ENCODE data around the gene PLB1. TPM values are rescaled to one million over a fixed set of nuclear protein-coding genes. Genes with fewer than 3 reads are reported as not detected.

The PLB1 gene
- total and polyA plus RNA-seq, 8 donors, result 0.45 to 18.8 (median 3.4) TPM

GRCh38 chr2:28636491-28636890, 140.6 kb downstream of the PLB1 start:
- DNase-seq, result no peak
- no peak for TF ChIP-seq CTCF (IDR thresholded peaks at IDR 0.05)
- TF ChIP-seq POLR2AphosphoS5 (IDR thresholded peaks at IDR 0.05), result no peak
- TF ChIP-seq EP300 (IDR thresholded peaks at IDR 0.05), result no peak
- no peak for TF ChIP-seq POLR2A (IDR thresholded peaks at IDR 0.05)
- H3K4me1 ChIP-seq, result peaks cover 37 to 69% (median 45%) of the 10 kb centered on the region in 4 donors
- intact Hi-C loops (cut with DNase I; ENCODE audit: low total_unique reads), result no loop called here
- no peaks in the 10 kb centered on the region for H3K9me3 ChIP-seq
- H3K27ac ChIP-seq, result peak overlapping the region in 4 of 5 donors; percentile 73 to 97 (median 82)
- WGBS, 5 donors, result 86 to 94% (median 92%) methylated on average over 2 of the region's 2 CpGs
- no peak overlapping the region for H3K4me3 ChIP-seq
- H3K27me3 ChIP-seq, result no peaks in the 10 kb centered on the region
- H3K36me3 ChIP-seq, result no peaks in the 10 kb centered on the region

- Histone ChIP-seq H3K4me3 (no peak overlapping the region), H3K9me3 (no peaks in the 10 kb centered on the region), H3K27me3 (no peaks in the 10 kb centered on the region), H3K36me3 (no peaks in the 10 kb centered on the region), H3K4me1 (peaks cover 37 to 69% (median 45%) of the 10 kb centered on the region in 4 donors), H3K27ac (peak overlapping the region in 4 of 5 donors; percentile 73 to 97 (median 82))
- TF ChIP-seq EP300 (IDR thresholded peaks at IDR 0.05) (no peak), POLR2AphosphoS5 (IDR thresholded peaks at IDR 0.05) (peak in 1 of 3 donors; percentile 57)
- no peak for DNase-seq
- intact Hi-C loops (cut with DNase I; ENCODE audit: low total_unique reads), result no loop called here
- WGBS, 5 donors, result 85 to 91% (median 88%) methylated on average over 12 of the region's 12 CpGs
Observed at GRCh38 chr2:28637066-28638047, 141.5 kb downstream of the PLB1 start.

DNA sequence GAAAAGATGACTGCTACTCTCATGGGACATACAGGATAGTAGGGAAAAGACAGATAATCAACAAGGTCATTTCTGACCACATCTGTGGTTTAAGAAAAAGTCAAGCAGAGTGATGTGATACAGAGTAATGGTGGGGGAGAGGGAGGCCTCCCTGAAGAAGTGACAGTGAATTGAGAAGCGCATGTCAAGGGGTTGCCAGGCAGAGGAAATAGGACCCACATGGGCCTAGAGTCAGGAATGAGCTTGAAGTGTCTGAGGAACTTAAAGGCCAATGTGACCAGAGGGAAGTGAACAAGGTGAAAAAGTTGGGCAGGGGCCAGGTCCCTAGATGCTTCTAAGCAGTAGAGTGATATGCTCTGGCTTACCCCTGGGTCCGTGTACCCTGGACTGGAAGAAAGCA, 142.2 kb downstream of the PLB1 start:
- TF ChIP-seq POLR2AphosphoS5 (IDR thresholded peaks at IDR 0.05), result no peak
- intact Hi-C loops (cut with DNase I; ENCODE audit: low total_unique reads), result no loop called here
- no peak for DNase-seq
- H3K27me3 ChIP-seq, result no peaks in the 10 kb centered on the region
- no peaks in the 10 kb centered on the region for H3K9me3 ChIP-seq
- peaks cover 37 to 73% (median 45%) of the 10 kb centered on the region in 4 donors for H3K4me1 ChIP-seq
- no peak overlapping the region for H3K4me3 ChIP-seq
- WGBS, 5 donors, result 67 to 89% (median 85%) methylated on average over 2 of the region's 2 CpGs
- H3K27ac ChIP-seq, result peak overlapping the region in 3 of 5 donors; percentile 73 to 97 (median 75)
- H3K36me3 ChIP-seq, result no peaks in the 10 kb centered on the region

DNA sequence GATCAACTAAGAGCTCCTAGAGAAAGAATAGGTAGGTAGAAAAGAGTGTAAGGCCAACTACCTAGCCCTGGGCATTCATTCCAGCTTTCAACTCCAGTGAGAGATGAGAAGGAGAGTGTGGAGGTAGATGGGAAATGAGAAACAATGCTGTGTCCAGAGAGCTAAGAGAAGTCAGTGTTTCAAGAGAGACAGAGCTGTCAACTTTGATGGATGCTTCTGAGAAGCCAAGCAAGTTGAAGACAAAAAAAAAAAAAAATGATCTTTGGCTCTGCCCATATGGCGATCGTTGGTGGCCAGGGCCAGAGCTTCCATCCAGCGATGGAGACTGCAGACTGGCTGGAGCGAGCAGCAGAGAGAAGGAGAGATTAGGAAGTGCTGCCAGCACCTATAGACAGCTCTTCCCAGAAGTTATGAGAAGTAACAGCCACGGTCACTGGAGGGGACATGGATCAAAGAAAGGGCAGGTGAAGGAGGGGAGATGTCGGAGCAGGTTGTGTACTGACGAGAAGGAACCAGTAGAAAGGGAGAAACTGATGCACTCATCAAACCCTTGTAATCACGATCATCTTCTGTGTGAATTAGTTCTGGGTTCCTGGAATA, 143.3 kb downstream of the PLB1 start:
- 77 to 92% (median 86%) methylated on average over 8 of the region's 8 CpGs for WGBS, 5 donors
- Histone ChIP-seq H3K27me3 (no peaks in the 10 kb centered on the region), H3K4me3 (no peak overlapping the region), H3K27ac (no peak overlapping the region), H3K36me3 (no peaks in the 10 kb centered on the region), H3K9me3 (no peaks in the 10 kb centered on the region), H3K4me1 (peaks cover 42 to 73% (median 47%) of the 10 kb centered on the region in 4 donors)
- no peak for DNase-seq
- TF ChIP-seq POLR2AphosphoS5 (IDR thresholded peaks at IDR 0.05) (no peak), CTCF (IDR thresholded peaks at IDR 0.05) (no peak), EP300 (IDR thresholded peaks at IDR 0.05) (no peak), POLR2A (IDR thresholded peaks at IDR 0.05) (no peak)
- intact Hi-C loops (cut with DNase I; ENCODE audit: low total_unique reads), result no loop called here

- Histone ChIP-seq H3K9me3 (no peaks in the 10 kb centered on the region), H3K4me1 (peaks cover 42 to 73% (median 46%) of the 10 kb centered on the region in 4 donors), H3K36me3 (no peaks in the 10 kb centered on the region), H3K27ac (peak overlapping the region in 4 of 5 donors; percentile 9 to 58 (median 28)), H3K4me3 (no peak overlapping the region), H3K27me3 (no peaks in the 10 kb centered on the region)
- DNase-seq, result peak; percentile 53 to 83
- intact Hi-C loops (cut with DNase I; ENCODE audit: low total_unique reads), result no loop called here
- TF ChIP-seq POLR2AphosphoS5 (IDR thresholded peaks at IDR 0.05) (peak in 2 of 3 donors; percentile 8 to 17), EP300 (IDR thresholded peaks at IDR 0.05) (no peak)
- WGBS, 5 donors, result 23 to 43% (median 27%) methylated on average over 4 of the region's 4 CpGs
Observed at GRCh38 chr2:28639836-28640235, 144.0 kb downstream of the PLB1 start.

Data from stomach (tissue), 9 donors.